AG09309 (cell line): ENCODE measurements around the gene CMTM7.
"Not testable (repeated sequence)": the region's sequence is repeated elsewhere in the genome, so short reads cannot be mapped to it uniquely, and the experiment has no call there.

ENCODE experiments used
- DNase-seq: peaks from one replicate; pipeline ENCODE4 v3.0.0-alpha.2; 2010; ENCODE audit warnings: low read depth
- H3K4me3 ChIP-seq: 2 replicates; pipeline ENCODE4 v1.5.1; 2011; ENCODE audit warnings: mild to moderate bottlenecking, low read depth, low read length, moderate library complexity; ENCODE audit not compliant: control insufficient read depth
- TF ChIP-seq, protein P1 (sequence below): IDR thresholded peaks from 2 replicates; pipeline ENCODE4 v1.5.1; 2011; ENCODE audit warnings: mild to moderate bottlenecking, low read depth, low read length, inconsistent platforms; ENCODE audit not compliant: insufficient read depth, control insufficient read depth; ENCODE audit errors: missing control alignments

The CMTM7 gene

DNA sequence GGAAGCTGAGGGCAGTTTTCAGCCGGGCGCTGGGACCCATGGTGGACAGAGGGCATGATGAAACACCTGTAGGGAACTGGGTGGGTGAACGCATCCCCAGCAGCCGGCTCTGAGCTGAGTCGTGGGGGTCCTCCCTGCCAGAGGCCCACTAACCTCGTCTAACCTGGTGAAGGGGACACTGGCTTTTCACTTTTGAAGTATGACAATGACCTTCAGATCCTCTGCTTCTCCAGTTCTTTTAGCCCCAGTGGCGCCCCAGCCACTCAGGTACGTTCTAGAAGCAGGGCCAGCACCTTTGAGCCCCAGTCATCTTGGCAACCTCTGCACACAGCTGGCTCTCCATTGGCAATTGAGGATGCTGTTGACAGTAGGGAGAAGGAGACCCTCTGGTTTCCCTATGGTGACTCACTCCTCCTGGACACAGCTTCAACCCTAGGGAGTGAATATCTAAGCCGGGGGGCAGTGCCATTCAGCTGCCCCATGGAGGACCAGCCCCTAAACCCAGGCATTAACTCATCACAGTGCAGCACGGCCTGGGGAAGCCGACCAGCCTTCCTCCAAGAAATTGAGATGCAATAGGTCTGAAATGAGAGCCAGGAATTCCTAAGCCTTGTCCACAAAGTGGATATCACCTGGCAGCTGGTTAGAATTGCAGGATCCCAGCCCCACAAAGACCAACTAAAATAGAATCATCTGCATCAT, 64.9 kb downstream of the CMTM7 start:
- TF ChIP-seq, protein P1, sequence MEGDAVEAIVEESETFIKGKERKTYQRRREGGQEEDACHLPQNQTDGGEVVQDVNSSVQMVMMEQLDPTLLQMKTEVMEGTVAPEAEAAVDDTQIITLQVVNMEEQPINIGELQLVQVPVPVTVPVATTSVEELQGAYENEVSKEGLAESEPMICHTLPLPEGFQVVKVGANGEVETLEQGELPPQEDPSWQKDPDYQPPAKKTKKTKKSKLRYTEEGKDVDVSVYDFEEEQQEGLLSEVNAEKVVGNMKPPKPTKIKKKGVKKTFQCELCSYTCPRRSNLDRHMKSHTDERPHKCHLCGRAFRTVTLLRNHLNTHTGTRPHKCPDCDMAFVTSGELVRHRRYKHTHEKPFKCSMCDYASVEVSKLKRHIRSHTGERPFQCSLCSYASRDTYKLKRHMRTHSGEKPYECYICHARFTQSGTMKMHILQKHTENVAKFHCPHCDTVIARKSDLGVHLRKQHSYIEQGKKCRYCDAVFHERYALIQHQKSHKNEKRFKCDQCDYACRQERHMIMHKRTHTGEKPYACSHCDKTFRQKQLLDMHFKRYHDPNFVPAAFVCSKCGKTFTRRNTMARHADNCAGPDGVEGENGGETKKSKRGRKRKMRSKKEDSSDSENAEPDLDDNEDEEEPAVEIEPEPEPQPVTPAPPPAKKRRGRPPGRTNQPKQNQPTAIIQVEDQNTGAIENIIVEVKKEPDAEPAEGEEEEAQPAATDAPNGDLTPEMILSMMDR = no peak
- no peak overlapping the region for H3K4me3 ChIP-seq
- no peak for DNase-seq

DNA sequence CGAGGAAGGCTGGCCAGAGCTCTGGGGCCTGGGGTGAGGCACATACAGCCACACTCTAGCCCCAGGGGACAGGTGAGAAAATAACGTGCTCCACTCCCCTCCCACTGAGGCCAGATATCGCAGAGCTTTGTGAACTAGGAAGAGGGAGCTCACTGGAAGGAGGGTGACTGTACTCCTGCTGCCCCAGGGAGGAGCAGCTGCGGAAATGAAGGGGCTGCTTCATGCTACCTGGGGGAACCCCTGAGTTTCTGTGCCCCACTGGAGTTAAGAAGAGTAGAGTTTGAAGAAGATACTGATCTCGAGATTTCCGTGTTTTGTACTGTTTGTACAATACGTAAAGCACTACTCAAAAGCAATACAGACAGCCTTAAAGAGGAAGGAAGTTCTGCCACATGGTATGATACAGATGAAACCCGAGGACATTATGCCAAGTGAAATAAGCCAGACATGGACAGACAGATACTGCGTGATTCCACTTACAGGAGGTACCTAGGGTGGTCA, 66.4 kb downstream of the CMTM7 start:
- TF ChIP-seq, protein P1 = no peak
- DNase-seq = no peak
- H3K4me3 ChIP-seq = no peak overlapping the region

GRCh38 chr3:32459450-32459849, 67.8 kb downstream of the CMTM7 start:
- TF ChIP-seq, protein P1 = no peak
- no peak for DNase-seq
- H3K4me3 ChIP-seq = no peak overlapping the region

GRCh38 chr3:32460031-32460749, 68.5 kb downstream of the CMTM7 start:
- TF ChIP-seq, protein P1 = no peak
- DNase-seq = no peak

GRCh38 chr3:32460817-32461496, 69.3 kb downstream of the CMTM7 start:
- not testable (repeated sequence) for H3K4me3 ChIP-seq, DNase-seq

More at GRCh38 chr3:32460031-32460749, 68.5 kb downstream of the CMTM7 start:
- no peak overlapping the region for H3K4me3 ChIP-seq

DNA sequence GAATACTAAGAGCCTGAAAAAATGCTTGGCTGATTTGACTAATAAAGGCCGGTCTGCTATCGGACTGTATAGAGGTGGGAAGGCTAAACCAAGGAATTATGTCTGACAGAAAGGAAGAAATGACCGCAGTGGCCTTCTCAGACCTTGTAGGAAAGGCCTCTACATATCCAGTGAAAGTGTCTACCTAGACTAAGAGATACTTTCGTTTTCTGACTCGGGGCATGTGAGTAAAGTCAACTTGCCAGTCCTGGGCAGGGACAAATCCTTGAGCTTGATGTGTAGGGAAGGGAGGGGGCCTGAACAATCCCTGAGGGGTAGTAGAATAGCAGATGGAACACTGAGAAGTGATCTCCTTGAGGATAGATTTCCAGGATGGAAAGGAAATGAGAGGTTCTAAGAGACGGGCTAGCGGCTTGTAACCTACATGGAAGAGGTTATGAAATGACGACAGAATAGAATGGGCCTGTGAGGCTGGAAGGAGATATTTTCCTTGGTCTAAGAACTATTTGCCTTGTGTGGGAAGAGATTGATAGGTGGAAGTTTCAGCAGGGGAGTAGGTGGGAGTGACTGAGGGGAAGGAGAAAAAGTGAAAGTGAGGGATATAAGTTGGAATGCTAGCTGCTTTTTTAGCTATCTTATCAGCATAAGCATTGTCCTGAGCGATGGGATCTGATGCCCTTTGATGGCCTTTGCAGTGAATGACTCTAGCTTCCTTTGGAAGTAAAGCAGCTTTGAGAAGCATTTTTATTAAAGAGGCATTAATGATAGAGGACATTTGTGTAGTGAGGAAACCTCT, 70.7 kb downstream of the CMTM7 start:
- DNase-seq, H3K4me3 ChIP-seq: not testable (repeated sequence)

DNA sequence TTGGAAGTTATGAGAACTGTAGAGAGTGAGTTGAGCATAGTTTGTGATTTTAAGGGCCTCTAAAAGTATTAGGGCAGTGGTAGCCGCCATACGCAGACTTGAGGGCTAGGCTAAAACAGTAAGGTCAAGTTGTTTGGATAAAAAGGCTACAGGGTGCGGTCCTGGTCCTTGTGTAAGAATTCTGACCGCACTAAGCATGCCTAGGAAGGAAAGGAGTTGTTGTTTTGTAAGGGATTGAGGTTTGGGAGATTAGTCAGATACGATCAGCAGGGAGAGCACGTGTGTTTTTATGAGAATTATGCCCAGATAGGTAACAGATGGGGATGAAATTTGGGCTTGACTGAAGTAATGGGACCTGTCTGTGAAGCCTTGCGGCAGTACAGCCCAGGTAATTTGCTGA, 71.8 kb downstream of the CMTM7 start:
- DNase-seq = peak; percentile 48
- not testable (repeated sequence) for H3K4me3 ChIP-seq

- not testable (repeated sequence) for H3K4me3 ChIP-seq, DNase-seq
Measured at GRCh38 chr3:32464726-32465125, 73.1 kb downstream of the CMTM7 start.

GRCh38 chr3:32466808-32467207, 75.2 kb downstream of the CMTM7 start:
- not testable (repeated sequence) for H3K4me3 ChIP-seq, DNase-seq
